H9 (cell line): Measurements from ENCODE around the gene DNASE1L3. TPM values are rescaled to one million over a fixed set of nuclear protein-coding genes. Genes with fewer than 3 reads are reported as not detected.

Experiments
- DNase-seq: peaks from one replicate; pipeline ENCODE4 v3.0.0-alpha.2; 2017
- H2AFZ ChIP-seq: one replicate; pipeline ENCODE4 v1.6.1; 2013; ENCODE audit warnings: mild to moderate bottlenecking, low read length, control low read depth, moderate library complexity
- H2AK5ac ChIP-seq: 2 replicates; pipeline ENCODE4 v1.6.1; 2013; ENCODE audit warnings: low read length, control low read depth, mixed read lengths; ENCODE audit not compliant: insufficient read length
- H2BK120ac ChIP-seq: one replicate; pipeline ENCODE4 v1.6.1; 2013; ENCODE audit warnings: low read depth, mild to moderate bottlenecking, low read length, control low read depth, inconsistent platforms; ENCODE audit not compliant: poor library complexity, severe bottlenecking
- H2BK12ac ChIP-seq: 2 replicates; pipeline ENCODE4 v1.6.1; 2013; ENCODE audit warnings: low read length, control low read depth, mixed read lengths, low read depth; ENCODE audit not compliant: insufficient read length
- H2BK15ac ChIP-seq: 2 replicates; pipeline ENCODE4 v1.6.1; 2013; ENCODE audit warnings: low read depth, low read length, control low read depth
- H2BK20ac ChIP-seq: one replicate; pipeline ENCODE4 v1.6.1; 2013; ENCODE audit warnings: low read depth, mild to moderate bottlenecking, low read length, control low read depth, inconsistent platforms; ENCODE audit not compliant: poor library complexity, severe bottlenecking
- H2BK5ac ChIP-seq: 2 replicates; pipeline ENCODE4 v1.6.1; 2013; ENCODE audit warnings: low read length, control low read depth, mixed read lengths; ENCODE audit not compliant: insufficient read length
- H3K14ac ChIP-seq: 2 replicates; pipeline ENCODE4 v1.6.1; 2013; ENCODE audit warnings: low read length, control low read depth; ENCODE audit not compliant: insufficient read depth
- H3K18ac ChIP-seq: 2 replicates; pipeline ENCODE4 v1.6.1; 2013; ENCODE audit warnings: low read depth, mild to moderate bottlenecking, mixed read lengths, low read length, control low read depth; ENCODE audit not compliant: insufficient read length
- H3K23ac ChIP-seq: 2 replicates; pipeline ENCODE4 v1.6.1; 2013; ENCODE audit warnings: low read length, control low read depth, mixed read lengths, low read depth; ENCODE audit not compliant: insufficient read length
- H3K23me2 ChIP-seq: 2 replicates; pipeline ENCODE4 v1.6.1; 2013; ENCODE audit warnings: low read depth, mild to moderate bottlenecking, mixed read lengths, low read length, control low read depth; ENCODE audit not compliant: insufficient read length, poor library complexity, severe bottlenecking
- H3K27ac ChIP-seq: 2 replicates; pipeline ENCODE4 v1.5.1; 2013; ENCODE audit warnings: low read length, control low read depth, mixed read lengths, low read depth; ENCODE audit not compliant: insufficient read length
- H3K27me3 ChIP-seq: 2 replicates; pipeline ENCODE4 v1.6.1; 2013; ENCODE audit warnings: low read length, control low read depth, inconsistent platforms; ENCODE audit not compliant: insufficient read depth
- H3K4ac ChIP-seq: 2 replicates; pipeline ENCODE4 v1.6.1; 2013; ENCODE audit warnings: low read depth, mild to moderate bottlenecking, control low read depth, inconsistent platforms, low read length, moderate library complexity
- H3K4me1 ChIP-seq: 2 replicates; pipeline ENCODE4 v1.6.1; 2013; ENCODE audit warnings: low read length, control low read depth, inconsistent platforms; ENCODE audit not compliant: insufficient read depth
- H3K4me2 ChIP-seq: 2 replicates; pipeline ENCODE4 v1.6.1; 2013; ENCODE audit warnings: low read length, control low read depth, mixed read lengths; ENCODE audit not compliant: insufficient read length, insufficient read depth
- H3K56ac ChIP-seq: 2 replicates; pipeline ENCODE4 v1.6.1; 2013; ENCODE audit warnings: low read depth, mild to moderate bottlenecking, mixed read lengths, low read length, control low read depth; ENCODE audit not compliant: insufficient read length
- H3K79me1 ChIP-seq: 2 replicates; pipeline ENCODE4 v1.6.1; 2013; ENCODE audit warnings: low read depth, mild to moderate bottlenecking, moderate library complexity, low read length, control low read depth, inconsistent platforms; ENCODE audit not compliant: insufficient read depth, poor library complexity, severe bottlenecking
- H3K79me2 ChIP-seq: 2 replicates; pipeline ENCODE4 v1.6.1; 2013; ENCODE audit warnings: low read length, control low read depth, inconsistent platforms; ENCODE audit not compliant: insufficient read depth
- H3K9ac ChIP-seq: 2 replicates; pipeline ENCODE4 v1.6.1; 2013; ENCODE audit warnings: low read length, control low read depth, mixed read lengths; ENCODE audit not compliant: insufficient read length; ENCODE audit errors: extremely low read depth
- H3K9me3 ChIP-seq: one replicate; pipeline ENCODE4 v1.6.1; 2013; ENCODE audit warnings: low read depth, low read length, inconsistent platforms; ENCODE audit not compliant: control insufficient read depth
- H3T11ph ChIP-seq: one replicate; pipeline ENCODE4 v1.6.1; 2013; ENCODE audit warnings: mild to moderate bottlenecking, low read length, control low read depth, inconsistent platforms
- H4K20me1 ChIP-seq: one replicate; pipeline ENCODE4 v1.6.1; 2013; ENCODE audit not compliant: control insufficient read depth, insufficient read length, insufficient read depth
- H4K5ac ChIP-seq: 2 replicates; pipeline ENCODE4 v1.6.1; 2013; ENCODE audit warnings: low read depth, mild to moderate bottlenecking, mixed read lengths, low read length, control low read depth; ENCODE audit not compliant: insufficient read length
- H4K8ac ChIP-seq: replicated peaks from 2 replicates; pipeline ENCODE4 v1.6.1; 2013; ENCODE audit warnings: low read length, control low read depth, mixed read lengths, low read depth; ENCODE audit not compliant: insufficient read length
- H4K91ac ChIP-seq: 2 replicates; pipeline ENCODE4 v1.6.1; 2013; ENCODE audit warnings: low read depth, mild to moderate bottlenecking, moderate library complexity, mixed read lengths, low read length, control low read depth; ENCODE audit not compliant: insufficient read length
- H3K27ac Mint-ChIP-seq, 3 experiments: 2 replicates in 2 of 3; 3 replicates in 1 of 3; pipeline ENCODE4 v1.8.0; 2020 to 2021; ENCODE audit warnings: mixed read lengths in 3 of 3, mild to moderate bottlenecking in 1 of 3, moderate library complexity in 1 of 3
- H3K27me3 Mint-ChIP-seq: 2 replicates; pipeline ENCODE4 v1.8.0; 2021; ENCODE audit warnings: low read depth, mild to moderate bottlenecking, moderate library complexity, mixed read lengths
- H3K36me3 Mint-ChIP-seq, 3 experiments: 2 replicates in 2 of 3; 3 replicates in 1 of 3; pipeline ENCODE4 v1.8.0; 2020 to 2021; ENCODE audit warnings: low read depth in 3 of 3, mixed read lengths in 3 of 3; ENCODE audit not compliant: insufficient read depth in 1 of 3
- H3K4me1 Mint-ChIP-seq, 2 experiments: 2 replicates each; pipeline ENCODE4 v1.8.0; 2020; ENCODE audit warnings: mixed read lengths in 2 of 2
- H3K4me3 Mint-ChIP-seq, 2 experiments: 2 replicates in 1 of 2; 3 replicates in 1 of 2; pipeline ENCODE4 v1.8.0; 2020 to 2021; ENCODE audit warnings: mild to moderate bottlenecking in 2 of 2, mixed read lengths in 2 of 2, moderate library complexity in 1 of 2
- H3K9me3 Mint-ChIP-seq, 2 experiments: 2 replicates in 1 of 2; 3 replicates in 1 of 2; pipeline ENCODE4 v1.8.0; 2020; ENCODE audit warnings: mild to moderate bottlenecking in 2 of 2, mixed read lengths in 2 of 2, moderate library complexity in 1 of 2
- WGBS: extraction: QIAGEN DNeasy Blood & Tissue Kit; methylation state at CpG from one replicate; pipeline ENCODE4 v1.1.7; 2013; ENCODE audit warnings: missing lambda C conversion rate, low lambda C conversion rate, mixed read lengths; ENCODE audit not compliant: insufficient read length; ENCODE audit errors: extremely low coverage; 5-methylcytosine and 5-hydroxymethylcytosine counted together
- total RNA-seq: library from RNA; stranded (reverse); gene quantifications from 2 replicates; pipeline ENCODE4 v1.2.1, GENCODE V29; 2021
- TF ChIP-seq, protein P1 (sequence below): fragments of 200-600 bp; sonication (generic); conservative IDR thresholded peaks from 3 replicates; pipeline ENCODE4 v1.8.0; 2021; ENCODE audit warnings: antibody characterized with exemption, mild to moderate bottlenecking

The DNASE1L3 gene
- total RNA-seq, 1 experiment from 2014 or later: not detected

DNA sequence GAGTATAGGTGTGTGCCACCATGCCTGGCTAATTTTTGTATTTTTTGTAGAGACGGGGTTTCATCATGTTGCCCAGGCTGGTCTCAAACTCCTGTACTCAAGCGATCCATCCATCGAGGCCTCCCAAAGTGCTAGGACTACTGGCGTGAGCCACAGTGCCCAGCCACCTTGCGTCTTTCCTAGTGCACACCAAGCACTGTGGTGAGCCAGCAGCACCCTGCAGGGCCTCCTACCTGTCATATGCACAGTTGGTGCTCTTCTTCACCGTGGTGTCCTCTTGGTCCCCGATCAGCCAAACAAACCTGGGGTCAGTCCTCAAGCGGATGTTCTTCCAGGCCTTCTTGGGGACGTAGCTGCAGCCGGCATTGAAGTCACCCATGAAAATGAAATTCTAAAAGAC, 13.2 kb downstream of the DNASE1L3 start:
- no peak overlapping the region for H2BK15ac ChIP-seq
- Mint-ChIP-seq H3K9me3 (peaks cover 0 to 2% of the 10 kb centered on the region in 2 experiments; a peak in 1 of 5 replicates), H3K27me3 (peaks cover 1% of the 10 kb centered on the region; the same call in 1 of the 2 replicates), H3K36me3 (no peaks in the 10 kb centered on the region), H3K27ac (no peak overlapping the region), H3K4me1 (no peaks in the 10 kb centered on the region), H3K4me3 (no peak overlapping the region)
- no peak overlapping the region for H4K5ac ChIP-seq
- no peak overlapping the region for H3K4ac ChIP-seq
- no peaks in the 10 kb centered on the region for H3K79me1 ChIP-seq
- TF ChIP-seq, protein P1, sequence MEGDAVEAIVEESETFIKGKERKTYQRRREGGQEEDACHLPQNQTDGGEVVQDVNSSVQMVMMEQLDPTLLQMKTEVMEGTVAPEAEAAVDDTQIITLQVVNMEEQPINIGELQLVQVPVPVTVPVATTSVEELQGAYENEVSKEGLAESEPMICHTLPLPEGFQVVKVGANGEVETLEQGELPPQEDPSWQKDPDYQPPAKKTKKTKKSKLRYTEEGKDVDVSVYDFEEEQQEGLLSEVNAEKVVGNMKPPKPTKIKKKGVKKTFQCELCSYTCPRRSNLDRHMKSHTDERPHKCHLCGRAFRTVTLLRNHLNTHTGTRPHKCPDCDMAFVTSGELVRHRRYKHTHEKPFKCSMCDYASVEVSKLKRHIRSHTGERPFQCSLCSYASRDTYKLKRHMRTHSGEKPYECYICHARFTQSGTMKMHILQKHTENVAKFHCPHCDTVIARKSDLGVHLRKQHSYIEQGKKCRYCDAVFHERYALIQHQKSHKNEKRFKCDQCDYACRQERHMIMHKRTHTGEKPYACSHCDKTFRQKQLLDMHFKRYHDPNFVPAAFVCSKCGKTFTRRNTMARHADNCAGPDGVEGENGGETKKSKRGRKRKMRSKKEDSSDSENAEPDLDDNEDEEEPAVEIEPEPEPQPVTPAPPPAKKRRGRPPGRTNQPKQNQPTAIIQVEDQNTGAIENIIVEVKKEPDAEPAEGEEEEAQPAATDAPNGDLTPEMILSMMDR: no peak
- H4K91ac ChIP-seq: no peak overlapping the region
- H3K27me3 ChIP-seq: no peaks in the 10 kb centered on the region
- H2BK5ac ChIP-seq: no peak overlapping the region
- H3K27ac ChIP-seq: no peak overlapping the region
- no peak overlapping the region for H2BK120ac ChIP-seq
- no peak overlapping the region for H2BK20ac ChIP-seq
- no peaks in the 10 kb centered on the region for H3K4me1 ChIP-seq
- H2AFZ ChIP-seq: no peak overlapping the region
- no peak overlapping the region for H3K18ac ChIP-seq
- H3K9me3 ChIP-seq: no peaks in the 10 kb centered on the region
- H3K79me2 ChIP-seq: no peaks in the 10 kb centered on the region
- no peak overlapping the region for H3K56ac ChIP-seq
- H4K20me1 ChIP-seq: no peaks in the 10 kb centered on the region
- no peak overlapping the region for H3K23ac ChIP-seq
- H3K9ac ChIP-seq: no peak overlapping the region
- no peak for DNase-seq
- WGBS: no CpG with 5 or more reads among the region's 10 CpGs
- H2BK12ac ChIP-seq: no peak overlapping the region
- no peak overlapping the region for H4K8ac ChIP-seq
- H3T11ph ChIP-seq: no peak overlapping the region
- H3K14ac ChIP-seq: no peak overlapping the region
- no peaks in the 10 kb centered on the region for H3K23me2 ChIP-seq
- no peak overlapping the region for H2AK5ac ChIP-seq
- H3K4me2 ChIP-seq: no peak overlapping the region
